Coronary artery (tissue), 2 donors: Measurements from ENCODE around the gene MAGEA9.
"Not testable (repeated sequence)": the region's sequence is repeated elsewhere in the genome, so short reads cannot be mapped to it uniquely, and the experiment has no call there.

Experiments used
- DNase-seq: peaks from one replicate; pipeline ENCODE4 v3.0.0-alpha.2; 2017; ENCODE audit warnings: low spot score
- H3K27ac ChIP-seq, 2 donors: fragments of 200-600 bp; sonication (generic); one replicate each; pipeline ENCODE4 v1.5.1; 2016 to 2019
- H3K4me3 ChIP-seq: fragments of 200-600 bp; sonication (generic); 2 replicates; pipeline ENCODE4 v1.5.1; 2016; ENCODE audit warnings: mild to moderate bottlenecking, moderate library complexity
- CTCF ChIP-seq: fragments of 200-600 bp; sonication (generic); IDR thresholded peaks from one replicate; pipeline ENCODE4 v1.5.1; 2019; ENCODE audit warnings: antibody characterized with exemption

MAGEA9 gene

GRCh38 chrX:149830192-149830873, 48.6 kb downstream of the MAGEA9 start:
- H3K27ac ChIP-seq = peak overlapping the region in 1 of 2 donors; percentile 9
- H3K4me3 ChIP-seq = peak overlapping the region; percentile 48
- no peak for DNase-seq
- TF ChIP-seq CTCF = no peak

GRCh38 chrX:149831473-149831872, 49.7 kb downstream of the MAGEA9 start:
- H3K4me3 ChIP-seq = no peak overlapping the region
- TF ChIP-seq CTCF = no peak
- no peak overlapping the region for H3K27ac ChIP-seq
- DNase-seq = no peak

- not testable (repeated sequence) for H3K4me3 ChIP-seq, H3K27ac ChIP-seq, DNase-seq
Observed at GRCh38 chrX:149836728-149837127, 55.0 kb downstream of the MAGEA9 start.

GRCh38 chrX:149837167-149837566, 55.4 kb downstream of the MAGEA9 start:
- Histone ChIP-seq H3K27ac (no peak overlapping the region), H3K4me3 (no peak overlapping the region)
- no peak for TF ChIP-seq CTCF
- DNase-seq = no peak
